Activated CD8-positive, alpha-beta memory T cell treated with anti-CD3 and anti-CD28 coated beads for 48 hours (primary cell): Measurements from ENCODE around the gene GUCY1A1.

Experiments
- DNase-seq, 3 experiments: peaks; one replicate each; pipeline ENCODE4 v3.0.0-alpha.2; 2020; ENCODE audit warnings: low read depth in 2 of 3, low spot score in 2 of 3

The GUCY1A1 gene

GRCh38 chr4:155769090-155769489, 102.4 kb downstream of the GUCY1A1 start:
- DNase-seq = no peak

- DNase-seq = no peak
Observed at GRCh38 chr4:155772459-155773195, 106.0 kb downstream of the GUCY1A1 start.

GRCh38 chr4:155773196-155773800, 106.7 kb downstream of the GUCY1A1 start:
- no peak for DNase-seq

GRCh38 chr4:155774033-155774432, 107.4 kb downstream of the GUCY1A1 start:
- no peak for DNase-seq

GRCh38 chr4:155777971-155778735, 111.5 kb downstream of the GUCY1A1 start:
- no peak for DNase-seq

- DNase-seq = no peak
Observed at GRCh38 chr4:155780775-155781174, 114.1 kb downstream of the GUCY1A1 start.

- DNase-seq = no peak
Observed at GRCh38 chr4:155781249-155781831, 114.7 kb downstream of the GUCY1A1 start.
